Middle frontal gyrus (tissue), 1 donor: ENCODE results near the gene TIMP3.

Source experiments
- DNase-seq: peaks from one replicate; pipeline ENCODE4 v3.0.0-alpha.2; 2015; ENCODE audit warnings: low spot score; ENCODE audit errors: extremely low spot score

Gene TIMP3

DNA sequence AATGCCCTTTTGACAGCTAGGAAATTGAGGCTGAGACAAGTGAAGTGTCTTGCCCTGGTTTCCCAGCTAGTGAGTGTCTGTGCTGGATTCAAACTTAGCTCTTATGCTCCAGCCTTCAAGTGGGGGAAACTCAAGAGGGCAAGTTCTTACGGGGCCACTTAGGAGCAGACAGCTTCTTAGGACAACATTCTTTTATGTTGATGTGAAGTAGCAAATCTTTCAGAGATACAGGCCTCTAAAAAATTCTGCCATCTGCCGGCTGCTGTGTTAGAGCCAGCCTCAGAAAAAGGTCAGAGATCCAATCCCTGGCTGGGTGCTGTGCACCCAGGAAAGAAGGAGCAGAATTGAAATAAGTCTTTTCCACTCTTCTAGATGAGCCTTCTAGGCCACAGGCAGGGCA, 26.6 kb downstream of the TIMP3 start:
- DNase-seq = no peak

DNA sequence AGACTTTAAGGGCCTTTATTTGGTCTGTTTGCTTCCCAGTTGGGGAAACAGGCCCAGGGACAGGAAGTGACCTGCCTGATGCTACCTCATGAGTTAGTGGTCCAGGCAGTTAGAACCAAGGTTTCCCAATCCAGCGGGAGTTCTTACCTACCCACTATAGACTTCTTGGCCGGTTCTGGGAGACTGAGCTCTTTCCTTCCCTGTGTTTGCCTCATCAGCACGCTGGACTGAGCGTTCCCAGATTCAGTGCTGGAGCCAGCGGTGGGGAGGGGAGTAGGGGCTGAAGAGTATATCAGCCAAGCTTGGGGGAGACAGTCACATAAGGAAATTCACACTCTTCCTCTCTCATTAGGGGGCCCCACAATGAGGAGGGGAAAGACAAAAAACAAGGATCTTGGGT, 27.1 kb downstream of the TIMP3 start:
- no peak for DNase-seq

DNA sequence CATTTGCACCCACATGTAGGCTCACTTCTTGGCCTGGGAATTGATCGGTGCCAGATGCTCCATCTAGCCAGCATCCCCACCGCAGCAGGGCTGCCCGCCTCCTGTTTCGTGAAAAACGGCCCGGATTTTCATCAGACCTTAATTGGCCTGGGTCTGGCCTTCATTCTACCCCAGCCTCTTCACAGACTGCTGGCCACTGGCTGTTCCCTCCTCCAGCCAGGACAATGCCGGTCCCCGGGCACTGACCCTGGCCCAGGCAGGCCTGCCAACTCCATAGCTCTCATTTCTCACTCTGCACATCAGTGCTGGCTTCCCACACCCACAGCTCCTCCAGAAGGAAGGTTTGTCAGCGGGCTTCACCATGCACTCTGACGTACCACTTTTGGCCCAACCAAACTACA, 27.9 kb downstream of the TIMP3 start:
- DNase-seq = no peak

DNA sequence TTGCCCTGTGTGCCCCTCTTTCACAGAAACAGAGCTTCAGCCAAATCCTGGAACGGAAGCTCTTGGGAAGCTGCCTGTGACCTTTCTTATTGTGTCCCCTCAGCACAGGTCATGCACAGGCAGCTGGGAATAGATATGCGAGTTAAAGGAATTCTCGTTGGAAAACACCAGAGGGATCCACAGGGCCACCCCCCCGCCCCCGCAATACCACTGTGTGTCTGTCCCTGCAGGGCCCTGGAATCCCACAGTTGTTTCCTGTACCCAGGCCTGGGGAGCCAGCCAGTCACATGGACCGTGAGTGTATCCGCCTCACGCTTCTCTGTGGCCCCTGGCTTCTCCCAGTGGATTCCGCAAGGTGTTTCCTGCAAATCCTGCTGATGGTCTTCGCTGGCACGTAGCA, 29.0 kb downstream of the TIMP3 start:
- no peak for DNase-seq

DNA sequence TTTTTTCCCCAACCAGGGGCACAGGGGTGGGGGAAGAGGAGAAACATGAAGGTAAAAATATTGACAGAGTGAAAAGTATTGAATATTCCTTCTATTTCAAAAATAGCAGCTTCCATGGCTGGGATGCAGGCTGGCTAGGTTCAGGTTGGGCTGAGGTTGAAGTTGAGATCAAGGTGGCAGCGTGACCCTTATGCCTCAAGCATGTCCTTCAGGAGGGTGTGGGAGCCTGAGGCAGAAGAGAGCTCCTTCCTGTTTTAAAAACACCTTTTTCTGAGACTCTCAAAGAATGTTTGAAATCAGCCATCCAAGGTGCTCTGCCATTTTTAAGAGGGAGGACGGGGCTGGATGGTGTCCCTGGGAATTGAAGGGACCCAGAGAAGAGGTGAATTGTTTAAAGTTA, 29.5 kb downstream of the TIMP3 start:
- no peak for DNase-seq

DNA sequence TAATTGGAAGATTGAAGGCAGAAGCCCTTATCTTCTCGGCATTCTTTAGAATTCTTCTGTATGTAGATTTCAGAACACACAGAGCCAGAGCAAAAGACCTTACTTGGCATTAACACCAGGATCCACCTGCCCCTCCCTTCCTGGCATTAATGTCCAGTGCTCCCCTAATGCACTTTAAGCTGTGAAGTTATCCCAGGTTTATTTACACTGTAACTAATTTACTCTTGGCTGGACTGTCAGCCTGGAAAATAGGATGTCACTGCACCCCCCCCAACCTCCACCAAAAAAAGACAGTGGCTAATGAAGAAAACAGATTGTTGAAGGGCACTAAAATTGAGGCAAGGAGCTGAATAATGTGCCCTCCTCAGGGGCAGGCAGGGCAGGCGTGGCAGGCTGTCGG, 30.1 kb downstream of the TIMP3 start:
- DNase-seq = no peak

DNA sequence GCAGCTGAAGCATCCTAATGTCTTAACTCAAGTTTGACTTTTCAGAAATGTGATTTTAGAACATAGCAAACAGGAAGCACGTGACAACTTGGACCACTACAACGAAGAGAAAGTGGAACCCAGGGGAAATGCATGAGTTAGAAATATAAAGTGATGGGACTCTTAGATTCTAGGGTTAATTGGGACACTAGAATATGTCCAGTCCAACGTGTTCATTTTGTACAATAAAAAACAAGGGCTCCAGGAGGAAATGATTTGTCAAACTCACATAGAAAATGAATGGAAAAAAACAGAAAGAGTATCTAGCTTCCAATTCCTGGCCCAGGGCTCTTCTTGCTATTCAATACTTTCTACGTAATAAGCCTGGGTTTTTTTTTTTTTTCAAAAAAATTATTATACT, 30.7 kb downstream of the TIMP3 start:
- no peak for DNase-seq

DNA sequence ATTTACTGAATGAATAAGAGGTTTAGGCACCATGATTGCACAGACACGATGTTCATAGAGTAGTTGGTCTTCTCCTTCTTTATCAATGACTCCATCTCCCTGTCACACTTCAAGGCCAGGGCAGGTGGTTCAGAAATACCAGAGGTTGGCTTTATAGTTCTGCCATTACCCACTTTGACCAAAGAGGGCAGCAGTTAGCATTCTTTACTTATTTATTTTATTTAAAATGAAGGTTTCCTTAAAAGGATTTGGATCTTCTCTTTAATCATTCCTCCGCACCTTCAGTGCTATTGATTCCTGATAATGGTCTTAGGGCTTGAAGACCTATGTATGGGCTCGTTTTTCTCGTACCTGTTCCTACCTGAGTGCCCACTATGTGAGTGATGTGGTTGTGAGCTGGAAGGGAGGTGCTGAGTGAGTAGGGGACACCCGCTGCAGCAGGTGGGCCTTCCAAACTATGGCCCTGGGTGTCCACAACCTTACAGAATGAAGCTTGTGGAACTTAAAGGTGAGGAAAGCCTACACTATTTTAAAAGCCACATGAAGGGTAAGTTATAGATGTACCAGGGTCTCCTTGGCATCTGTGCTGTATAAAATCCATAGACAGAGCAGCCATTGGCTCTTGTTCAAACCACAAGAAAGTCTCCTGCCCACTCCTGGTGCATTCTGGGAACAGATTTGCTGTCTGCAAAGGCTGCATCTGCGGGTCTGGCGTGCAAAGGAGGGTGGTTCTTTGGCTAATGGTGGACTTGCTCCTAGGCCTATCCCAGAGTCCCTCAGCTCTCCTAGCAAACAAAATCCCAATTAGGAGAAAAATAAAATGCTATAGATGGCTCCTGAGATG, 35.0 kb downstream of the TIMP3 start:
- no peak for DNase-seq

DNA sequence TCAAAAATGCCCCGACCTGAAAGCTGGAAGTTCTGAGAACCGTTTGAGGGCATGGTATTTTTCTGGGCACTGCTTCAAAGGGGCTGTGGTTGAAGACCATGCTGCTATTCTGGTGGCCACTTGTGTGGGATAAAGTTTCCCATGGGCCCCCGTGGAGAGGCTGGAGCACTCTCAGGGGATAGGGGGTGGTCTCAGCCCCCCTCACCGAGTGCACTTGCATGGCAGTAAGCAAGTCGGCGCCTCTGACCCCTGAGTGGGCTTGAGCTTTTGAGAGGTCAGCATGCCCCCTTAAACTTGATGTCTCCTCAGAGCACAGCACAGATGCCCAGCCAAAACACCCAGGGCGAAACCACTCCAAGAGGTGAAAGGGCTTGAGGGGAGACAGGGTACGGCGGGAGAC, 35.6 kb downstream of the TIMP3 start:
- no peak for DNase-seq

DNA sequence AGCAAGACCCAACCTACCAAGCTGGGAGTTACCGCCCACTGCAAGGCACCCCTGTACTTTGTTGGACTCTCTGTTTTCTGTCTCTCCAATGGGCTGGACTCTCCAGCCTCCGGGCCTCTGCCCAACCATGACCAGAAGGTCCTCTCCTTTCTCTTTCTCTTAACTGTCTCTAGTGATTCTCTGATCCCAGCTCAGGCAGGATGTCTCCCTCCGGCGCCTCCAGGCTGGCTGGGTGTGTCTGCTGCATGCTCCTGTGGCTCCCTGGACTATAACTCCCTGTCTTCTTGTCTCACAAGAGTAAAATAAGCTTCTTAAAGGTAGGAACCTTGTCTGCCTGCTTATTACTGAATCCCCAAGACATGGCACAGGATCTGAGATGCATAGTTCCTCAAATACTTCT, 36.3 kb downstream of the TIMP3 start:
- no peak for DNase-seq

DNA sequence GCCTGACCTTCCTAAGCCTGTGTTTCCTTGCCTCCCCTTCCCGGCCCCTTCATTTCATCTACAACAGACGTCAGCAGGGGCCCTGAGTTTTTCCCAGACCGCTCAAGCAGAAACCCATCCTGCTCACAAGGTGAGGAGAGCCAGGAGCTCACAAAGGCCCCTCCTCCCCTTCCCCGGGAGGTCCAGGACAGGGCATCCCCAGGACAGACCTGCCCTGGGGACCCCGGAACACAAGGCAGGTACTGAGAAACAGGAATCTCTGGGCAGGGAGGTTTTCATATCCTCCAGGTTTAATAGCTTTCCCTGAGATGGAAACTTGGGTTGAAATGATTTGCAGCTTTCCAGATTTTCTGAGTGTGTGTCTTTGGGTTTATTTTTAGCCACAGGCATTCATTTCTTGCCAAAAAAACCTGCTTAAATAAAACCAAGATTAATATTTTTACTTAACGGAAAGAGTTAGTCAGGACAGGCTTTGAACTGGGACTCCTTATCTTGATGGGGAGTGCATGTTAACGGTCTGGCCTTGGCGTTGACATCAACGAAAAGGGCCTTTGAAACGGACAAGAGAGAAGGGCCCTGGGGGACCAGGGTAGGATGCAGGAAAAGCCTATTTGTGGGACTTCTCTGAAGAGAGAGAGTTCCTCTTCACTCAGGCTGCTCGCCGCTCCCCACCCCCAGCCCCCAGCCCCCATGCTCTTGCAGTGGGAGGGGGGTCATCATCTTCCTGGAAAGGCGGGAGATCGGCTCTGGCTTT, 38.5 kb downstream of the TIMP3 start:
- no peak for DNase-seq

DNA sequence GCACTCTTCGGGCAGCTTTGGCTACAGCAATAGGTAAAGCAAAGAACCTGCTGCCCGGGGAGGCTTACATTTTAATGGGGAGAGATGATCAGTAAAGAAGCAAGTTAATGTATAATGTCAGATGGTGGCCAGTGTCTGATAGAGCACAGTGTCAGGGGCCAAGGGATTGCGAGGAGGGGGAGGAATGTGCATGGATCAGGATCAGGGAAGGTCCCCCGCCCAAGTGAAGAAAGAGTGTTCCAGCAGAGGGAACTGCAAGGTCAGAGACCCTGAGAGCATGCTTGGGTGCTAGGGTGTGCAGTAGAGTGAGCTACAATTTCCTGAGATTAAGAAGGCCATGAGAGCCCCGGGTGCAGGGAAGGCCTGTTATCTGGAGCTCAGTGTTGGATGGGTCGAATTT, 39.7 kb downstream of the TIMP3 start:
- no peak for DNase-seq

DNA sequence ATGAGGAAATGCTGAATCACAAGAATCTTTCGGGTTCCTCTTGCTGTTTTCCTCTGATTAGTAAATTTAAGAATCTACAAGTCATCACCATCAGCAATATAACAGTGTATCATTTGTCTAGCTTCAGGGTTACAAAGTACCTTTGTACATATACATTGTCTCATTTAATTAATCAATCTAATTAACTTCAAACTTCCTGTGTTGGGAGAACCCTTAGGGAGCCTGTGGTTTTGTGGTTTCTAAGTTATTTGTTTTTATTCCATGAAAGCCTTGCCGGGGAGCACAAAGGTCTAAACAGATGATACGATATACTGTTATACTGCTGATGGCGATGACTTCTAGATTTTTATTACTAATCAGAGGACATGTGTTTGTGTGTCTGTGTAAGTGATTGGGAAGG, 41.0 kb downstream of the TIMP3 start:
- no peak for DNase-seq

DNA sequence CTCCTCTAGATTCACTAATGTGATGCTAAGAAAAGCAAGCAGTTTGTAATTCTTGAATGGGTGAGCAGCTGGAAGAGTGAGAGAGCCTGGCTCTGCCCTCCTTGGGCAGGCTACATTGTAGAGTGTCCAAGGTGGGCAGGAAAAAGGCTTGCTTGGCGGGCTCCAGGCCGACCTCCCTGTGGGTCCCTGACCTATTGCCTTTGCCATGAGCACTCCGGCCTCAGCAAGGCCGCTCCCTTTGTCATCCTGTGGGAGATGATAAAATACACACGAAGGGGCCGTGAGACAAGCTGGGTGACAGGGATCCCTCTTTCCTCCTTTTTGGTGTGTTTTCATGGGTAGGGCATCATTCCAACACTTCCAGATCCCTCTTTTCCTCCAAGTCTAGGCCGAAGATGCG, 41.8 kb downstream of the TIMP3 start:
- DNase-seq = no peak

DNA sequence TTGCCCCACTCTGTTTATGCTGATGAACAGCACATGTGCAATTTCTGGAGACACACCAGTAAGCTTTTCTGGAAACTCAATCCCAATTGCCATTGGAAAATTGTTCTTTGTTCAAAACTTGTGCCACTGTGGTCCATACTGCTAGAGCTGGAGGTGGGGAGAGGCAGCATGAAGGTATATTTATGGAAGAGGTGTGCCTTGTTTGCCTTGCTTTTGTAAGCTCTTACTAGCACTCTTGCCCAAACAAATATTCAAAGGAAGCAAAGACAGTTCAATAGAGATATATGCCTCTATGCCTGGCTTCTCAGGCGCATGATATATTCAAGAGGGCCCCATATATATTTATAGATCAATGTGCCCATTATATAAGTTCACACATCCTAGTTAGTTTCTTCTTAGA, 42.7 kb downstream of the TIMP3 start:
- no peak for DNase-seq

DNA sequence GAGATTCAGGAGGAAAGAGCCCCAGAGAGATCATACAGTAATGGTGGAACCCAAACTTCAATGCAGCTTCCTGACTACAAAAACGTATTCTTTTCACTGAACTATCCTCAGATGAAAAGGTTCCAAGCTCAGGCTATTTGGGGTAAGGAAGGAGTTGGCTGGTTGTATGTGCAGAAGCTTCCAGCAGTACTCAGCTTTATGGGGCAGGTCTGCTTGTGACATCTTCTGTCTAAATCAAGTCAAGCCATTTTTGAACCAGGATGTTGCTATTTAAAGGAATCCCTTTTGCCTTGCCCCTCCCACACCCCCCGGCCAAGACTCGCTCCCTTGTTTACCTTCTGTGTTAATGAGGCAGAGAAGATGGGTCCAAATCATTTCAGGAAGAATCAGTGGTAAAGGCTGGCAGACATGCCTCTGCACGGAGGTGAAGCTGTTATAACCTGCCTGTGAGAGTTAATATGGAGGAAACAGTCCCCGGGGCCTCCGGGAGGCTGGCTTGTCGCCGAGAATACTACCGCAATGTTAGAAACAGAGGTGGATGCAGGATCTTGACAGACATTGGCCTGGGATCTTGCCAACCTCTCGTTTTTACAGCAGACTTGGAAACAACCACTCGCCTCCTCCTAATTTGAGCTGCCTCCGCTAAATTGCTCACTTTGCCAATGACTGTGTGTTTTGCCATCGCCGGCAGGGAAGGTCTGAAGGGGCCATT, 45.4 kb downstream of the TIMP3 start:
- no peak for DNase-seq

DNA sequence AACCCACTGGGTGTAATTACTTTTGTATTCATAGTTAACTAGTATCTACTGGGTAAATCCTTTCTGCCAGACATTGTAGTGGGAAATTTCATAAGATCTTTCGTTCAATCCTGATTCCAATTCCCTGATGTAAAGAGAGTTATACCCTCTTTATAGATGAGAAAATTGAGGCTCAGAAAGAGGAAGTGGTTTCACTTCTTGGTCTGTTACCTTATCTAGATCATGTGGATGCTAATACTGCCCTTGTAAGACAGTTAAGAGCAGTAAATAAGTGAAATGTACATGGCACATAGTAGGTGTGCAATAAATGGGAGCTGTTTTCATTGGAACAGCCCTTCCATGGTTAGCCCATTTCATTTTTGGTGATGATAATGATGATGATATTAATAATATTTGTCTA, 46.7 kb downstream of the TIMP3 start:
- no peak for DNase-seq

DNA sequence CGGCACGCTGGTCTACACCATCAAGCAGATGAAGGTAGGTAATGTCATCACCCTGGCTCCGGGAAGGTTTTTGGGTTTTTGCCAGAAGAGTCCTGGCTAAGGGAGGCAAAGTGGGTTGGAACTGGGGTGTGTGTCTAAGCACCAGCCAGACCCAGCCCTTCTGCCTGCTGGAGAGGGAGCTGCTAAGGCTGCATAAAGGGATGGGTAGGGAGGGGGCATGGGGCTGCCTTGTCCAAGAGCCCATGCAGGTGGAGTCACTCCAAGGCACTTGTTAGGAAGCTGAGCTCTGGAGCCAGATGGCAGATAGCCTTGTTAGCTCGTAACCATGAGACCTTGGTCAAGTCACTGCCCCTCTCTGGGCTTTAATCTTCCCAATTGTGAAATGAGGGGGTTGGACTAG, 48.0 kb downstream of the TIMP3 start:
- DNase-seq = no peak

DNA sequence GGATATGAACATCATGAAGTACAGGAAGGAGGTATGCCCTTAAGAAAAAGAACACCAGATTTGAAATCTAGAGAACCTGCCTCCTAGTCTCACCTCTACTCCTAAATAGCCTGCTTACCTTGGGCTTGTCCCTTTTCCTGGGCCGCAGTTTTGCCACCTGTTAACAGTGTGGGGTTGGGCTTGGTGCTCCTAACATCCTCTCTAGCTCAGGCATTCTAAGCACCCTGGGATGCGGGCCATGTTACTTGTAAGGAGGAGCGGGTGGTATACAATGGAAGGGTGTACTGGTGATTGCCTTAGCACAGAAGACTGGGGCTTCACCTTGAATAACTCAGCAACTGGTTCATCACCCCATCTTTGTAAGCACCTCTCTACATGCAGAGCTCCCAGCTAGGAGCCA, 48.7 kb downstream of the TIMP3 start:
- no peak for DNase-seq

DNA sequence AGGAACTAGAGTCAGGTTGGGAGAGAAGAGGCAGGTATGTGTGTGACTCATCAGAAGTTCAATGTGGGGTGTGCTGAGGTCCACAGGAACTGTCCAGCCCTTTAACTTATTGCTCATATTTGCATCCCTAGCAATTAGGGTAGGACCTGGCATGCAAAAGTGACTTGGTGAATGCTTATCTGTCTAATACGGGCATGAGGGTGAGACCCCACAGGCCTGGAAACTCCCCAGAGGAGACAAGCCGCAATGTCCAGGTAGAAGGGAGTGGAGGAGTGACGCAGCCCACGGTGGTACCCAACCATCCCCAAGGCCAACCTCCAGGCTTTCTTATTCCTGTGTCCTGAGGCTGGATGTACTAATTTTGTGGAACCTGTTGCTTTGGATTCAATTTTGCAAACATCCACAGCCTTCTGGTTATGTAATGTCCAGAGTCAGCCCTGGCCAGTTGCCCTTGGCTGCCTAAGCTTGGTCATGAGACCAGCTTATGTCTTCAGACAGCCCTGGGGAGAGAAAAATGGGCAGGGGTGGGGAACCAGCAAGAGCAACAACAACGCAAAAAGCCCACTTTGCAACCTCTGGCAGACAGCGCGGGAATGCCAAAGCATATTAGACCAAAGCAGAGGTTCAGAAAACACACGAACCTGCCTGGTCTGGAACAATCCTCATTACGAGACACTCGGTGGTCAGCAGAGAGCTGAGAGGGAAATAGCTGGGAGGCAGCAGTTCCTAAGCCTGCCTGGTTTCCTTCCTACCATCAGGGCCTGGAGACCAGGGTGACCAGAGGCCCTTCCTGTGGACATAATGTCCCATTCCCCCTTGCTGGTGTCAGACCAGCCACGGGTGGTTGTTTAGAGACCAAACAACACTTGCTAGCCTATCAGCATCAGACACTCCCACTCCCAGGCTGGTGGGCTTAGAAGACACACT, 49.3 kb downstream of the TIMP3 start:
- peak; percentile 24 for DNase-seq
